Fibroblast of lung (primary cell): ENCODE measurements around the gene PGAP1. TPM values are rescaled to one million over a fixed set of nuclear protein-coding genes. Genes with fewer than 3 reads are reported as not detected.

Experiments used
- DNase-seq, 2 donors: peaks; one replicate each; pipeline versions ENCODE4 v3.0.0 to v3.0.0-alpha.2; 2010; ENCODE audit warnings: low read depth in 2 of 2
- H2AFZ ChIP-seq: 2 replicates; pipeline ENCODE4 v1.5.1; 2012; ENCODE audit warnings: low read length, control low read depth, inconsistent platforms
- H3K27ac ChIP-seq: 2 replicates; pipeline ENCODE4 v1.5.1; 2011; ENCODE audit warnings: low read length, control low read depth; ENCODE audit not compliant: insufficient read depth
- H3K27me3 ChIP-seq: 2 replicates; pipeline ENCODE4 v1.5.1; 2011; ENCODE audit warnings: mild to moderate bottlenecking, low read length; ENCODE audit not compliant: control insufficient read depth, insufficient read depth
- H3K36me3 ChIP-seq: 2 replicates; pipeline ENCODE4 v1.5.1; 2011; ENCODE audit warnings: low read length; ENCODE audit not compliant: control insufficient read depth, insufficient read depth
- H3K4me1 ChIP-seq: 2 replicates; pipeline ENCODE4 v1.5.1; 2011; ENCODE audit warnings: low read length; ENCODE audit not compliant: control insufficient read depth, insufficient read depth; ENCODE audit errors: extremely low read depth
- H3K4me2 ChIP-seq: 2 replicates; pipeline ENCODE4 v1.5.1; 2011; ENCODE audit warnings: low read length, control low read depth; ENCODE audit not compliant: insufficient read depth; ENCODE audit errors: extremely low read depth
- H3K4me3 ChIP-seq, 4 experiments: fragments of 200-600 bp in 1 of 4; sonication (generic) in 1 of 4; replicated peaks in 1 of 4; 2 replicates each; pipeline ENCODE4 v1.5.1; 2011 to 2016; ENCODE audit warnings: low read length in 4 of 4, low read depth in 3 of 4, mild to moderate bottlenecking in 3 of 4, control low read depth in 2 of 4, inconsistent platforms in 1 of 4, mixed read lengths in 1 of 4; ENCODE audit not compliant: insufficient read depth in 1 of 4; ENCODE audit errors: control extremely low read depth in 1 of 4
- H3K79me2 ChIP-seq: 2 replicates; pipeline ENCODE4 v1.5.1; 2012; ENCODE audit warnings: mild to moderate bottlenecking, low read length, inconsistent platforms; ENCODE audit not compliant: control insufficient read depth, insufficient read depth
- H3K9ac ChIP-seq: 2 replicates; pipeline ENCODE4 v1.5.1; 2011; ENCODE audit warnings: mild to moderate bottlenecking, low read length, control low read depth; ENCODE audit not compliant: insufficient read depth
- H3K9me3 ChIP-seq: 2 replicates; pipeline ENCODE4 v1.5.1; 2012; ENCODE audit warnings: low read depth, low read length; ENCODE audit not compliant: control insufficient read depth, insufficient read depth
- H4K20me1 ChIP-seq: 2 replicates; pipeline ENCODE4 v1.5.1; 2011; ENCODE audit warnings: low read length; ENCODE audit not compliant: control insufficient read depth, insufficient read depth; ENCODE audit errors: extremely low read depth
- EZH2 ChIP-seq: IDR thresholded peaks from 2 replicates; pipeline ENCODE4 v1.5.1; 2012; ENCODE audit warnings: low read length, control low read depth, mild to moderate bottlenecking; ENCODE audit errors: missing control alignments
- polyA plus RNA-seq, 2 donors: library from polyadenylated mRNA; depleted of rRNA in 1 of 2; stranded (reverse) in 1 of 2; unstranded in 1 of 2; fragments of >200 nt; gene quantifications; 2 replicates each; pipeline ENCODE4 v1.2.1, GENCODE V29; 2011 to 2012; ENCODE audit warnings: missing spikeins in 1 of 2
- total RNA-seq: library from RNA; depleted of rRNA; stranded (reverse); fragments of >200 nt; gene quantifications from 2 replicates; pipeline ENCODE4 v1.2.1, GENCODE V29; 2014
- TF ChIP-seq, protein P1 (sequence below), 2 donors: IDR thresholded peaks in 1 of 2; conservative IDR thresholded peaks in 1 of 2; 1 replicate in 1 of 2; 2 replicates in 1 of 2; pipeline ENCODE4 v1.5.1; 2011 to 2012; ENCODE audit warnings: low read length in 2 of 2, control low read depth in 1 of 2, inconsistent platforms in 1 of 2, low read depth in 1 of 2, mild to moderate bottlenecking in 1 of 2

PGAP1 gene
- total and polyA plus RNA-seq, 2 donors (not counting 1 experiment from before 2014, with no cell fraction given), result 7.0 to 12.1 TPM

DNA sequence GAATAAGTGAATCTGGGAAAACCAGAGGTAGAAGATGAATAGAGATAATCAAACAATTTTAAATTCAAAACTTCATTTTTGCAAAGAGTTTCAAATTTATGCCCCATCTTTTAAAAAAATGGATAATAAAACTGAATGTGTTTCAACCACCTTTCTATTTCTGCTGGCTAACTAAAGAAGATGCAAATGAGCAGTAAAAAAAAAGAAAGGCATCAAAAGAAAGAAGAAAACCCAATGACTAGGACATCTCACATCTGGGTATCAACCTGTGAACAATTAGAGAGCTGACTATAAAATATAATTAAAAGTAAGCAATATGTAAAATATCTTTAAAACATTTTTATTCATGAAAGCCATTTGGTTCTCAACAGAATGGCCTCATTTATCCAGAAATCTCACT, 2.5 kb downstream of the PGAP1 start:
- peak overlapping the region in 1 of 4 experiments; percentile 89 for H3K4me3 ChIP-seq
- no peak for DNase-seq
- H3K27ac ChIP-seq, result no peak overlapping the region
- no peak for TF ChIP-seq EZH2
- TF ChIP-seq, protein P1, sequence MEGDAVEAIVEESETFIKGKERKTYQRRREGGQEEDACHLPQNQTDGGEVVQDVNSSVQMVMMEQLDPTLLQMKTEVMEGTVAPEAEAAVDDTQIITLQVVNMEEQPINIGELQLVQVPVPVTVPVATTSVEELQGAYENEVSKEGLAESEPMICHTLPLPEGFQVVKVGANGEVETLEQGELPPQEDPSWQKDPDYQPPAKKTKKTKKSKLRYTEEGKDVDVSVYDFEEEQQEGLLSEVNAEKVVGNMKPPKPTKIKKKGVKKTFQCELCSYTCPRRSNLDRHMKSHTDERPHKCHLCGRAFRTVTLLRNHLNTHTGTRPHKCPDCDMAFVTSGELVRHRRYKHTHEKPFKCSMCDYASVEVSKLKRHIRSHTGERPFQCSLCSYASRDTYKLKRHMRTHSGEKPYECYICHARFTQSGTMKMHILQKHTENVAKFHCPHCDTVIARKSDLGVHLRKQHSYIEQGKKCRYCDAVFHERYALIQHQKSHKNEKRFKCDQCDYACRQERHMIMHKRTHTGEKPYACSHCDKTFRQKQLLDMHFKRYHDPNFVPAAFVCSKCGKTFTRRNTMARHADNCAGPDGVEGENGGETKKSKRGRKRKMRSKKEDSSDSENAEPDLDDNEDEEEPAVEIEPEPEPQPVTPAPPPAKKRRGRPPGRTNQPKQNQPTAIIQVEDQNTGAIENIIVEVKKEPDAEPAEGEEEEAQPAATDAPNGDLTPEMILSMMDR (conservative IDR thresholded peaks at IDR 0.05 in 1 of 2, IDR thresholded peaks at IDR 0.05 in 1 of 2; ENCODE audit: low read depth in 1 of 2, low read length in 2 of 2), result no peak
- H3K9me3 ChIP-seq, result no peaks in the 10 kb centered on the region
- peaks cover 27% of the 10 kb centered on the region for H3K79me2 ChIP-seq
- H3K36me3 ChIP-seq, result no peaks in the 10 kb centered on the region
- no peak overlapping the region for H2AFZ ChIP-seq
- H3K9ac ChIP-seq, result no peak overlapping the region
- peaks cover 2% of the 10 kb centered on the region for H3K4me1 ChIP-seq
- H4K20me1 ChIP-seq, result no peaks in the 10 kb centered on the region
- no peaks in the 10 kb centered on the region for H3K27me3 ChIP-seq
- H3K4me2 ChIP-seq, result peak overlapping the region; percentile 82

DNA sequence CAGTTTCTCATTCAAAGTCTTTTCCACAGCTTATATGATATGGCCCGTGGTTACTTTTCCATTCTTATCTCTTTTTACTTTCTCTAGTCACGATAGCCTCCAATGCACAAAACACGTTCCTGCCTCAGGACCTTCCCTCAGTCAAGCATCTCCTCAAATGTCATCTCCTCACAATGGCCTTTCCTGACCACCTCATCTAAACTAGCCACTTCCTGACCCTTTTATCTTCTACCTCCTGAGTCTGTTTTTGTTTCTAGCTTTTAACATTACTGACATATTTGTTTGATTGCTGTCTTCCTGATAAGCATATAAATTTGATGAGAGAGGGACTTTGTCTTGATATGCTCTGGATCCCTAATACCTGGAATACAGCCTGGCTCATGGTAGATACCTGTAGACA, 7.6 kb downstream of the PGAP1 start:
- TF ChIP-seq, protein P1 (conservative IDR thresholded peaks at IDR 0.05 in 1 of 2, IDR thresholded peaks at IDR 0.05 in 1 of 2; ENCODE audit: low read depth in 1 of 2, low read length in 2 of 2), result no peak
- no peak for TF ChIP-seq EZH2
- H3K4me1 ChIP-seq, result no peaks in the 10 kb centered on the region
- H3K9me3 ChIP-seq, result no peaks in the 10 kb centered on the region
- H3K36me3 ChIP-seq, result no peaks in the 10 kb centered on the region
- H4K20me1 ChIP-seq, result no peaks in the 10 kb centered on the region
- H2AFZ ChIP-seq, result no peak overlapping the region
- peaks cover 11% of the 10 kb centered on the region for H3K79me2 ChIP-seq
- H3K4me2 ChIP-seq, result no peak overlapping the region
- DNase-seq, result no peak
- H3K27ac ChIP-seq, result no peak overlapping the region
- no peak overlapping the region for H3K9ac ChIP-seq
- no peak overlapping the region for H3K4me3 ChIP-seq
- H3K27me3 ChIP-seq, result no peaks in the 10 kb centered on the region

DNA sequence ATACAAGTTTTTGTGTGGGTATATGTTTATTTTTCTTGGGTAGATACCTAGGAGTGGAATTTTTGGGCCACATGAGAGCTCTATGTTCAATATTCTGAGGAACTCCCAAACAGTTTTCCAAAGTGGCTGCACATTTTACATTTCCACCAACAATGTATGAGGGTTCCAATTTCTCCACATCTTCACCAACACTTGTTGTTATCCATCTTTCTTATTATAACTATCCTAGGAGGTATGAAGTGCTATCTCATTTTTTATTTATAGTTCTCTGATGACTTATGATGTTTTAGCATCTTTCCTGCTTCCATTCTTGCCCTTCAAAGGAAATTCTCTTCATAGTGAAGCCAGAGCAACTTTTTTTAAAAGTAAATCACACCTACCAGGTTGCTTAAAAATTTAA, 8.7 kb downstream of the PGAP1 start:
- H3K4me1 ChIP-seq, result no peaks in the 10 kb centered on the region
- H3K27ac ChIP-seq, result no peak overlapping the region
- no peaks in the 10 kb centered on the region for H3K9me3 ChIP-seq
- no peaks in the 10 kb centered on the region for H3K36me3 ChIP-seq
- TF ChIP-seq EZH2, result no peak
- TF ChIP-seq, protein P1 (conservative IDR thresholded peaks at IDR 0.05 in 1 of 2, IDR thresholded peaks at IDR 0.05 in 1 of 2; ENCODE audit: low read depth in 1 of 2, low read length in 2 of 2), result no peak
- no peaks in the 10 kb centered on the region for H3K27me3 ChIP-seq
- no peaks in the 10 kb centered on the region for H4K20me1 ChIP-seq
- peaks cover 3% of the 10 kb centered on the region for H3K79me2 ChIP-seq
- no peak overlapping the region for H3K4me2 ChIP-seq
- no peak overlapping the region for H3K4me3 ChIP-seq
- DNase-seq, result no peak
- no peak overlapping the region for H3K9ac ChIP-seq
- no peak overlapping the region for H2AFZ ChIP-seq
